Mesenteric fat pad (tissue), 1 donor: ENCODE measurements around the gene CENPK. TPM values are rescaled to one million over a fixed set of nuclear protein-coding genes. Genes with fewer than 3 reads are reported as not detected.

Experiments used
- total RNA-seq: library from RNA; stranded (reverse); fragmentation: NEBNext Ultra II Directional; extraction: Animal tissue kit (Norgen Biotek cat#: 25700); gene quantifications from one replicate; pipeline ENCODE4 v1.2.1, GENCODE V29; 2021
- donor health status: DM: yes; HTN: yes; CAD: no.

The CENPK gene
- total RNA-seq, 1 donor from 2014 or later, result 0.80 TPM

Other genes with a start within 250 kb of the CENPK start
- gene ADAMTS6, start 81.2 kb downstream of the CENPK start, total RNA-seq, result 1.3 TPM
- gene PPWD1, start 128 bp upstream of the CENPK start, total RNA-seq, result 25.0 TPM
- 13.4 TPM for gene TRIM23, start 61.2 kb upstream of the CENPK start, total RNA-seq
- 3.4 TPM for gene SHLD3, start 61.9 kb upstream of the CENPK start, total RNA-seq
- 15.4 TPM for gene TRAPPC13, start 61.9 kb upstream of the CENPK start, total RNA-seq
- gene SGTB, start 158.9 kb upstream of the CENPK start, total RNA-seq, result 13.0 TPM
- gene NLN, start 159.0 kb upstream of the CENPK start, total RNA-seq, result 31.5 TPM